OCI-M2 (cell line): ENCODE data around the gene ITGA4.

Source experiments
- DNase-seq: peaks from one replicate; lab custom pipeline; 2025; ENCODE audit not compliant: unreplicated experiment; lab: John Stamatoyannopoulos, UW

ITGA4 gene

DNA sequence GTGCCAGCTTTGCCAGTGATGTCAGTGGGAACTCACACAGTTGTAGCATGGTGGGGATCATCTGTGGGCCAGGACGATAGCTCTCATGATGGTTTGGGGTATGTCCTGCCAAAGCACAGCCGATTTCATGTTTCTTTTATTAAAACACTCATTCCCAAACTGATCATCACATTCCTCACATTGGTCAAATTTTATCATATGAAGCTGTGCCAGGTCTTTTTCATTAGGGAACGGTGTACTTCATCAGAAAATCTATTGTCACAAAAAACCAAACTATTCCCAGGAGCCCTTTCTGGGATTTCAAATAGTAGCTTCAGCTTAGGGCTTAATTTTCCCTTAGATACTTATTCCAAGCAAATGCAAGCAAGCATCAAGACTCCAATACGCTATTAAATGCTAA, 42.0 kb downstream of the ITGA4 start:
- DNase-seq: no peak

DNA sequence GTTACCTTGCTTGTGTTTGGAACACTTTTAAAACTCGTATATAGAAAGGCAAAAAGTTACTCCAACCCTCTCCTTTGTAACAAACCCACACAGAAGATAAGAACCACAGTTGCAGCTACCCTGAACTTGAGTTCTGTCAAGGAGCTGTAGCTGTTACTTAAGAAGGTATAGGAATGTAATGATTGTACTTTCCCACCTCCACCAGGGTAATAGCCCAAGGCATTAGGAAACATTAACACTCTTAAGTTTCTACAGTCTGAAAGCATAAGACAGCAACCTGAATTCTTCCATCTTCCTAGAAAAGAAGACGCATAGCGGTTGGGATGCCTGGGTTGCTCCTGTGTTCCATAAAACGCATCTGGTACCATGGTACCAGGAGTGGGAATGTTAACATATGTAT, 43.0 kb downstream of the ITGA4 start:
- DNase-seq: no peak

- no peak for DNase-seq
Observed at GRCh38 chr2:181515719-181516118, 58.5 kb downstream of the ITGA4 start.

- no peak for DNase-seq
Observed at GRCh38 chr2:181516992-181517391, 59.8 kb downstream of the ITGA4 start.

DNA sequence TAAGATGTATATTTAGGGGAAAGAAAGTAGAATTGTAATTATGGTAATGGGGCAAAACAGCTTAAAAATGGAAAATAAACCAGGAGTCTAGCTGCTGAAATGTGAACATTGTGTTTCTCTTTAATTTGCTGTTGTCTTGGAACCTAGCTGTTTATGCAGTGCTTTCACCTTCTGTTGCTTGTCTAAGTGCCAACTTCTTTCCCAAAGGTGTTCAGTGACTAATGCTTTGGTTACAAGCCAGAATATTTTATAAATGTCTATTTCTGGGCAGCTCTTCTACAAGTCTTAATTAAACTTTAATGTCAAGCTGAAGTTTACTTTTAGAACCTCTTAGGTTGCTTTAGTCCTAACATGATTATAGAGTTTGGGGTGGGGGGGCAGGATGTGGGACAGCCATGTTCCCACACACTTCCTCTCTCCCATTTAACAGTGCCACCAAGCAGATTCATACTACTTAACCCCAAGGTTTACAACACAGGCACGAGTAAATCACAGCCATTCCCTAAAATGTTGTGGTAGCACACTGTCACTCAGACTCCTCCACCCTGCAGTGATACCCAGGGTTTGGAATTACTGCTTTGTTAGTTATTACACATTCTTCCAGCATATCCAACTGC, 60.6 kb downstream of the ITGA4 start:
- DNase-seq: no peak

- DNase-seq: no peak
Observed at GRCh38 chr2:181520253-181520652, 63.1 kb downstream of the ITGA4 start.

- DNase-seq: no peak
Observed at GRCh38 chr2:181523756-181524155, 66.6 kb downstream of the ITGA4 start.

DNA sequence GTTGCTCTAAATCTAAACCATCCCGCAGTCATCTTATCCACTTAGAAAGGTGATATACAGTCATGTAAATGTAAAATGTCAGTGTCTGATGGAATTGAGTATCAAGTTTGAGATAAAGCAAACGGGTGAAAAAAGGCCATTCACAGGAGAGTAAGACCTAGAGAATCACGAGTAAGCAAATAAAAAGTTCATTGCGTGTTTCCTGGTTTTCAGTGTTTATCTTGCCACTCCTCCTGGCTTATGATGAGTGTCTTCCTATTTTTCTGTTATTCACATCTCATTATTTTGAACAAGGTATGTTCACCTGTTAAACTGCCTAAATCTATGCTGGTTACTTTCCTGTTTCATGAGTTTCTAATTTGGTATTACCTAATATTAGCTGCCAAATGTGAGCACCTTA, 68.8 kb downstream of the ITGA4 start:
- no peak for DNase-seq

DNA sequence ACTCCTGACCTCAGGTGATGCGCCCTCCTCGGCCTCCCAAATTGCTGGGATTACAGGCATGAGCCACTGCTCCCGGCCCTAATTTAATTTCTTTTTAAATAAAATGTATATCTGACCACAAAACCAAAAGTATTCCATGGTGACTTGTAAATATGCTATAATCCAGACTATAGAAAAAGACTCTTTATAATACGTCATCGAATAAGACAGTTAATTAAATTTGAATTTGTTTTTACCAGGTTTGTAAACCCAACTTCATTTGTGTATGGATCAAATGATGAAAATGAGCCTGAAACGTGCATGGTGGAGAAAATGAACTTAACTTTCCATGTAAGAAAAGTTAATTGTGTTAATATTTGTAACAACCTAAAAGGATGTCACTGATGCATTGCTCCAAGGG, 69.9 kb downstream of the ITGA4 start:
- DNase-seq: no peak

- no peak for DNase-seq
Observed at GRCh38 chr2:181528441-181528840, 71.3 kb downstream of the ITGA4 start.

GRCh38 chr2:181536730-181537129, 79.5 kb downstream of the ITGA4 start:
- DNase-seq: no peak

- no peak for DNase-seq
Observed at GRCh38 chr2:181540421-181540820, 83.2 kb downstream of the ITGA4 start.

- DNase-seq: no peak
Observed at GRCh38 chr2:181542170-181542569, 85.0 kb downstream of the ITGA4 start.

GRCh38 chr2:181546086-181546485, 88.9 kb downstream of the ITGA4 start:
- DNase-seq: no peak

DNA sequence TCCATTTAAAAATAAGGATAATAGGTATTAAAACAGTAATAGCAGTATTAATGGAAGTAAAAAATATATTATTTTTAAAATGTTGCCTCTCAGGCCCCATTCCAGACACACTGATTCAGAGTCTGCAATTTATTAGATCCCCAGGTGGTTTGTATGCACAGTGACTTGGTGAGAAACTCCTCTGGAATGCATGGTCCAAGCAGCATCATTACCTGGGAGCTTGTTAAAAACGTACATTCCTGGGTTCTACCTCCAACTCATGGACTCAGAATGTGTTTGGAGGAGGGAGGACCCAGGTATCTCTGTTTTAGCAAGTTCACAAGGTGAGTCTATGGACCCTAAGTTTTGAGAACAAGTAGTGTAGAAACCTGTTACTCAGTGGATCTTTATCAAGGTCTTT, 95.6 kb downstream of the ITGA4 start:
- DNase-seq: no peak

GRCh38 chr2:181553244-181553643, 96.1 kb downstream of the ITGA4 start:
- DNase-seq: no peak

- no peak for DNase-seq
Observed at GRCh38 chr2:181554061-181554830, 97.1 kb downstream of the ITGA4 start.

GRCh38 chr2:181558371-181558770, 101.2 kb downstream of the ITGA4 start:
- no peak for DNase-seq

DNA sequence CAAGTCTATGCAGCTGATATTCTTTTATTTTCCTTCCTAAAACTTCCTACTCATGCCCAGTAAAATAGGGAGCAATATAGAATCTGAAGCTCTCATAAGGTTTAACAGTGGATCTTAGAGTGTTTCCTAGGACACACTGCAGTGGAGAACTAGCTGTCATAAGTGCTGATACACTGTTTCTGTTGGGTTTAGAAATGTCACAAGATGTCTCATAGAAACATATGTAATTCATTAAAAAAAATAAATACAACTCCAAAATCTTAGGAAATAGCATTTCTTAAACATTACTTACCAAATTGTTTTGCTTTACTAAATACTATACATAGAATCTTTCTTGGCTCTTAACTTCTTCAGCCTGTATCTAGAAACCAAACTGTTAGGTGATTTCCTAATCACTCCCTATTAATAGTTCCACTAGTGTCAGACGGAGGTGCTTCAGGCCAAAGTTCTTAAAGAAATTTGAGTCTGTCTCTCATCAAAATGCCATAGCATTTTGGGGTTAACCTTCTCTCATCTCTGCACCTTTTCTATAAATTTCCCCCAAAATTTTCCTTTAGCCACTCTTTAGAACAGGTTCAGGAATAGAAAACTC, 106.0 kb downstream of the ITGA4 start:
- DNase-seq: no peak

GRCh38 chr2:181566334-181567032, 109.3 kb downstream of the ITGA4 start:
- DNase-seq: no peak

DNA sequence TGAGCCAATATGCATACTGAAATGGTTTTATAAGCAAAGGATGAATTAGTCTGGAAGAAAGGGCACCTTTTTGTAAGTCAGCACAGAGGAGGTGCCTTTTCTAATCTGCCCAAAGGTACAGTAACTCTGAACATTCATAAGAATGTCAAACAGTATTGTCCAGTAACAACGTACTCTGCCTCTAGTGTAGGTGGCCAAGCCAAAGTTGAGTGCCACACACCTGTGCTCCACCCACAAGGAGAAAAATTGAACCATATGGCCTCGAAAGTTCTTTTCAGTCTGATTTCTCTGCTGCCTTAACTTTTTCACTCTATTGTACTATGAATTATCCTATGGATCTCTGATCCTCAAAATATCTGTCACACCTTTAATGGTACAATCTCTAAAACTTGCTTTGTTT, 112.9 kb downstream of the ITGA4 start:
- no peak for DNase-seq
